ENCODE data around the gene KIF6.

DNA sequence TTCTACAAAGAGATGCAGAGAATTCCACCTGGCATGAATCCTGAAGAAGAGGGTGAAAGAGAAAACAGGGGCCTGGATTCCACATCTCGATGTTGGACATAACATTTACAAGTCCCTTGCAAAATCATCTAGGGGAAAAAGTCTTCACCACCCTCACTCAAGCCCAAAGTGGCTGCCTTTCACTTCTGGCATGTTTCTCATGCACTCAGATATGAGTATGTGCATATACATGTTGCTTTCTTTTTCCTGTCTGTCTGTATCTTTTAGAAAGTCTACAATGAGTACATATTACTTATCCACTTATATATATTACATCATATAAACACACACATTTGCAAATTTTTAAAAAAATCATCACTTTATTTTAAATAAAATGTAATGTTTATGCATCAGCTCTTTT is 159.3 kb downstream of the KIF6 start:
- TF ChIP-seq CTCF (IDR thresholded peaks at IDR 0.05 in 4 of 5, conservative IDR thresholded peaks at IDR 0.05 in 1 of 5) (no peak), POLR2A (IDR thresholded peaks at IDR 0.05) (no peak)

All from gastrocnemius medialis (tissue), 4 donors.